Fibroblast of lung (primary cell): ENCODE data around the gene HECTD1. TPM values are rescaled to one million over a fixed set of nuclear protein-coding genes. Genes with fewer than 3 reads are reported as not detected.

Experiments
- DNase-seq, 2 donors: peaks; one replicate each; pipeline versions ENCODE4 v3.0.0 to v3.0.0-alpha.2; 2010; ENCODE audit warnings: low read depth in 2 of 2
- H2AFZ ChIP-seq: 2 replicates; pipeline ENCODE4 v1.5.1; 2012; ENCODE audit warnings: low read length, control low read depth, inconsistent platforms
- H3K27ac ChIP-seq: 2 replicates; pipeline ENCODE4 v1.5.1; 2011; ENCODE audit warnings: low read length, control low read depth; ENCODE audit not compliant: insufficient read depth
- H3K27me3 ChIP-seq: 2 replicates; pipeline ENCODE4 v1.5.1; 2011; ENCODE audit warnings: mild to moderate bottlenecking, low read length; ENCODE audit not compliant: control insufficient read depth, insufficient read depth
- H3K36me3 ChIP-seq: 2 replicates; pipeline ENCODE4 v1.5.1; 2011; ENCODE audit warnings: low read length; ENCODE audit not compliant: control insufficient read depth, insufficient read depth
- H3K4me1 ChIP-seq: 2 replicates; pipeline ENCODE4 v1.5.1; 2011; ENCODE audit warnings: low read length; ENCODE audit not compliant: control insufficient read depth, insufficient read depth; ENCODE audit errors: extremely low read depth
- H3K4me2 ChIP-seq: 2 replicates; pipeline ENCODE4 v1.5.1; 2011; ENCODE audit warnings: low read length, control low read depth; ENCODE audit not compliant: insufficient read depth; ENCODE audit errors: extremely low read depth
- H3K4me3 ChIP-seq, 4 experiments: fragments of 200-600 bp in 1 of 4; sonication (generic) in 1 of 4; replicated peaks in 1 of 4; 2 replicates each; pipeline ENCODE4 v1.5.1; 2011 to 2016; ENCODE audit warnings: low read length in 4 of 4, low read depth in 3 of 4, mild to moderate bottlenecking in 3 of 4, control low read depth in 2 of 4, inconsistent platforms in 1 of 4, mixed read lengths in 1 of 4; ENCODE audit not compliant: insufficient read depth in 1 of 4; ENCODE audit errors: control extremely low read depth in 1 of 4
- H3K79me2 ChIP-seq: 2 replicates; pipeline ENCODE4 v1.5.1; 2012; ENCODE audit warnings: mild to moderate bottlenecking, low read length, inconsistent platforms; ENCODE audit not compliant: control insufficient read depth, insufficient read depth
- H3K9ac ChIP-seq: 2 replicates; pipeline ENCODE4 v1.5.1; 2011; ENCODE audit warnings: mild to moderate bottlenecking, low read length, control low read depth; ENCODE audit not compliant: insufficient read depth
- H3K9me3 ChIP-seq: 2 replicates; pipeline ENCODE4 v1.5.1; 2012; ENCODE audit warnings: low read depth, low read length; ENCODE audit not compliant: control insufficient read depth, insufficient read depth
- H4K20me1 ChIP-seq: 2 replicates; pipeline ENCODE4 v1.5.1; 2011; ENCODE audit warnings: low read length; ENCODE audit not compliant: control insufficient read depth, insufficient read depth; ENCODE audit errors: extremely low read depth
- CTCF ChIP-seq, 2 donors: IDR thresholded peaks in 1 of 2; conservative IDR thresholded peaks in 1 of 2; 1 replicate in 1 of 2; 2 replicates in 1 of 2; pipeline ENCODE4 v1.5.1; 2011 to 2012; ENCODE audit warnings: low read length in 2 of 2, control low read depth in 1 of 2, inconsistent platforms in 1 of 2, low read depth in 1 of 2, mild to moderate bottlenecking in 1 of 2
- EZH2 ChIP-seq: IDR thresholded peaks from 2 replicates; pipeline ENCODE4 v1.5.1; 2012; ENCODE audit warnings: low read length, control low read depth, mild to moderate bottlenecking; ENCODE audit errors: missing control alignments
- polyA plus RNA-seq, 2 donors: library from polyadenylated mRNA; depleted of rRNA in 1 of 2; stranded (reverse) in 1 of 2; unstranded in 1 of 2; fragments of >200 nt; gene quantifications; 2 replicates each; pipeline ENCODE4 v1.2.1, GENCODE V29; 2011 to 2012; ENCODE audit warnings: missing spikeins in 1 of 2
- total RNA-seq: library from RNA; depleted of rRNA; stranded (reverse); fragments of >200 nt; gene quantifications from 2 replicates; pipeline ENCODE4 v1.2.1, GENCODE V29; 2014

HECTD1 gene
- total and polyA plus RNA-seq, 2 donors (not counting 1 experiment from before 2014, with no cell fraction given): 135 to 534 TPM

DNA sequence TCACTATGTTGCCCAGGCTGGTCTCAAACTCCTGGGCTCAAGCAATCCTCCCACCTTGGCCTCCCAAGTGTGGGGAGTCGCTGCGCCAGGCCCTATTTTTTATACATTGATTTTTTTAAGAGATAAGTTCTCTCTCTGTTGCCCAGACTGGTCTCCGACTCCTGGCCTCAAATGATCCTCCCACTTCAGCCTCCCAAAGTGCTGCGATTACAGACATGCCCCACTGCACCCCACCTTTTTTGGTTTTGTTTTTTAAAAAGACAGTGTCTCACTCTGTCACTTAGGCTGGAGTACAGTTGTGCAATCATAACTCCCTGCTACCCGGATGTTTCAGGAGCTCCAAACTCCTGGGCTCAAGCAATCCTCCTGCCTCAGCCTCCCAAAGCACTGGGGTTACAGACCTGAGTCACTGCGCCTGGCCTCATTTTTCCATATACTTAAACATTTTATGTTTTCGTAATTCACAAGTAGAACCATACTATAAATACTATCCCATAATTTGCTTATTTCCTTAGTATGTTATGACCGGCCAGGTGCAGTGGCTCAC lies 16.8 kb downstream of the HECTD1 start:
- Histone ChIP-seq H3K4me2 (no peak overlapping the region), H3K4me1 (peaks cover 11% of the 10 kb centered on the region), H3K27ac (no peak overlapping the region), H3K36me3 (peaks cover 3% of the 10 kb centered on the region), H2AFZ (no peak overlapping the region), H3K9ac (no peak overlapping the region), H4K20me1 (no peaks in the 10 kb centered on the region), H3K4me3 (no peak overlapping the region), H3K9me3 (no peaks in the 10 kb centered on the region), H3K79me2 (peaks cover 60% of the 10 kb centered on the region), H3K27me3 (no peaks in the 10 kb centered on the region)
- TF ChIP-seq CTCF (conservative IDR thresholded peaks at IDR 0.05 in 1 of 2, IDR thresholded peaks at IDR 0.05 in 1 of 2; ENCODE audit: low read depth in 1 of 2, low read length in 2 of 2) (no peak), EZH2 (no peak)
- no peak for DNase-seq

DNA sequence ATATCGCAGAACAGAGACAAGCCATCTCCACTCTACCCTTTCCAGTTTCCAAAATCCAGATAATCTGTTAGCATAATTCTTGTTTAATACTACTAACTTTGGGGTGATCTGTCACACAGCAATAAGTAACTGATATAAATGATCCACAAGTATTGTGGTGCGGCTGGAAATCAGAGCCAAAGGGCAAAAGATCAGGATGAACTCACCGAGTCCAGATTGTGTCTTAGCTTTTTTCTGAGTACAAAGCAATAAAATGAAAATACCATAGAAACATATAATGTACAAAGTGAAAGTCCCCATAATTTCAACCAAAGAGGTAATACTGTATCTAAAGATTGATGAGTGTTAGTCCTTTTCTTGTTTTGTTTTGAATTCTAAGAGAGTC lies 17.4 kb downstream of the HECTD1 start:
- Histone ChIP-seq H3K9ac (no peak overlapping the region), H3K27ac (no peak overlapping the region), H4K20me1 (no peaks in the 10 kb centered on the region), H3K9me3 (no peaks in the 10 kb centered on the region), H3K4me1 (peaks cover 11% of the 10 kb centered on the region), H3K79me2 (peaks cover 66% of the 10 kb centered on the region), H3K4me3 (no peak overlapping the region), H2AFZ (no peak overlapping the region), H3K4me2 (no peak overlapping the region), H3K27me3 (no peaks in the 10 kb centered on the region), H3K36me3 (peaks cover 3% of the 10 kb centered on the region)
- DNase-seq: peak in 1 of 2 donors; percentile 35
- TF ChIP-seq EZH2 (no peak), CTCF (conservative IDR thresholded peaks at IDR 0.05 in 1 of 2, IDR thresholded peaks at IDR 0.05 in 1 of 2; ENCODE audit: low read depth in 1 of 2, low read length in 2 of 2) (no peak)

DNA sequence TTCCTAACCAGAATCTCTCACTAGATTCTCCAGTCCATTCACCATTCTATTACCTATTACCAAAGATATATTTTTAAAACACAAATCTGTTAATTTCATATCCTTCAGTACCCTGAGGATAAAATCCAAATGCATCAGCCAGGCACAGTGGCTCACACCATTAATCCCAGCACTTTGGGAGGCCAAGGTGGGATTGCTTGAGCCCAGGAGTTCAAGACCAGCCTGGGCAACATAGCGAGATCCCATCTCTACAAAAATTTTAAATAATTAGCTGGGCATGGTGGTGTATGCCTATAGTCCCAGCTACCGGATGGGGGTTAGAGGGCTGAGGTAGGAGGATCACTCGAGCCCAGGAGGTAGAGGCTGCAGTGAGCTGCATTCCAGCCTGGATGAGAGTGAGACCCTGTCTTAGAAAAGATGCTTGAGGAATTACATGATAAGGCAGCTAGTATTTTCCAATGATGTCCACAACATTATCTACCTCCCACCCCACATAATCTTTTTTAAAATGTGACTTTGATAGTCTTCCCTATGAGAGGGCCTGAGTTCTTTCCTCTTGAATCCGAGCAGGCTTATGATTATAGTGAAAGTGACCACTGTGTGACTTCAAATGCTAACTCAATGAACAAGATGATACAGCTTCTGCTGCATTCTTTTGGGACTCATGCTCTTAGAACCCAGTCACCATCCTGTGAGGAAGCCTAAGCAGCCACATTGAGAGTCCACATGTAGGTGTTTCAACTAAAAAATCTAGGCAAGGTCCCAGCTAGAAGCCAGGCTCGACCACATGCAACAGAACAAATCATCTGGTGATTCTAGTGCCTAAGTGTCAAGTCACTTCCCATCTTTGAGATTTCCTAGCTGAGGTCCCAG lies 18.0 kb downstream of the HECTD1 start:
- peak in 1 of 2 donors; percentile 45 for DNase-seq
- Histone ChIP-seq H4K20me1 (no peaks in the 10 kb centered on the region), H3K9ac (no peak overlapping the region), H3K4me3 (no peak overlapping the region), H3K27me3 (no peaks in the 10 kb centered on the region), H3K4me2 (peak overlapping the region; percentile 27), H3K27ac (no peak overlapping the region), H3K4me1 (peaks cover 8% of the 10 kb centered on the region), H3K9me3 (no peaks in the 10 kb centered on the region), H3K36me3 (peaks cover 3% of the 10 kb centered on the region), H3K79me2 (peaks cover 68% of the 10 kb centered on the region), H2AFZ (no peak overlapping the region)
- no peak for TF ChIP-seq CTCF (conservative IDR thresholded peaks at IDR 0.05 in 1 of 2, IDR thresholded peaks at IDR 0.05 in 1 of 2; ENCODE audit: low read depth in 1 of 2, low read length in 2 of 2)
- no peak for TF ChIP-seq EZH2
